WTC11 (cell line): Measurements from ENCODE around the gene ROBO1. TPM values are rescaled to one million over a fixed set of nuclear protein-coding genes. Genes with fewer than 3 reads are reported as not detected.

Source experiments
- ATAC-seq: fragments of 200-7000 bp; cut with Tn5 transposase; 2 replicates; pipeline ENCODE4 v1.10.0; 2021; ENCODE audit warnings: mild to moderate bottlenecking, moderate library complexity
- CTCF ChIA-PET: fragments of 300-600 bp; sonication (Branson Sonifier 250); formaldehyde crosslinking; loops from one replicate; lab custom pipeline; 2021; ENCODE audit warnings: antibody characterized with exemption; lab: Charles Lee
- POLR2A ChIA-PET: fragments of 350-600 bp; sonication (Branson Sonifier 250); formaldehyde crosslinking; loops from one replicate; lab custom pipeline; 2021; ENCODE audit warnings: antibody characterized with exemption; lab: Charles Lee
- DNase-seq: peaks from one replicate; pipeline ENCODE4 v3.0.0; 2021; ENCODE audit warnings: low spot score
- H3K27ac Mint-ChIP-seq: 2 replicates; pipeline ENCODE4 v1.8.0; 2021; ENCODE audit warnings: mixed read lengths
- H3K27me3 Mint-ChIP-seq: 2 replicates; pipeline ENCODE4 v1.8.0; 2021; ENCODE audit warnings: low read depth, mild to moderate bottlenecking, moderate library complexity, mixed read lengths
- H3K36me3 Mint-ChIP-seq: 2 replicates; pipeline ENCODE4 v1.8.0; 2021; ENCODE audit warnings: mixed read lengths
- H3K4me1 Mint-ChIP-seq: 2 replicates; pipeline ENCODE4 v1.8.0; 2022; ENCODE audit warnings: mixed read lengths
- H3K4me3 Mint-ChIP-seq: 2 replicates; pipeline ENCODE4 v1.8.0; 2021; ENCODE audit warnings: mild to moderate bottlenecking, moderate library complexity, mixed read lengths
- H3K9me3 Mint-ChIP-seq: 2 replicates; pipeline ENCODE4 v1.8.0; 2021; ENCODE audit warnings: mixed read lengths
- CREM ChIP-seq: sonication (generic); formaldehyde crosslinking; IDR thresholded peaks from 2 replicates; pipeline ENCODE4 v1.8.1; 2022; ENCODE audit warnings: mild to moderate bottlenecking, missing genetic modification reagents, moderate library complexity
- ELF4 ChIP-seq: sonication (generic); formaldehyde crosslinking; IDR thresholded peaks from 2 replicates; pipeline ENCODE4 v1.8.1; 2022; ENCODE audit warnings: low read depth, mild to moderate bottlenecking, moderate library complexity, missing genetic modification reagents
- HMGA2 ChIP-seq: fragments of 250-450 bp; sonication (Bioruptor Pico); IDR thresholded peaks from 2 replicates; pipeline ENCODE4 v1.4.0; 2021; ENCODE audit warnings: mild to moderate bottlenecking, moderate library complexity
- KAT7 ChIP-seq: sonication (generic); formaldehyde crosslinking; IDR thresholded peaks from 2 replicates; pipeline ENCODE4 v1.8.1; 2023; ENCODE audit warnings: missing genetic modification reagents, mild to moderate bottlenecking, borderline replicate concordance
- NFYB ChIP-seq: sonication (generic); formaldehyde crosslinking; conservative IDR thresholded peaks from 2 replicates; pipeline ENCODE4 v1.8.0; 2022; ENCODE audit warnings: low read depth, missing genetic modification reagents
- SOX15 ChIP-seq: fragments of 250-450 bp; sonication (Bioruptor Pico); IDR thresholded peaks from 2 replicates; pipeline ENCODE4 v1.9.0; 2021; ENCODE audit warnings: mild to moderate bottlenecking
- STAT6 ChIP-seq: sonication (generic); formaldehyde crosslinking; conservative IDR thresholded peaks from 2 replicates; pipeline ENCODE4 v1.8.1; 2023; ENCODE audit warnings: mild to moderate bottlenecking, low read depth, missing genetic modification reagents, moderate library complexity
- TP53 ChIP-seq: sonication (generic); formaldehyde crosslinking; IDR thresholded peaks from 2 replicates; pipeline ENCODE4 v1.8.1; 2023; ENCODE audit warnings: mild to moderate bottlenecking, missing genetic modification reagents
- ZBTB43 ChIP-seq: sonication (generic); formaldehyde crosslinking; IDR thresholded peaks from 2 replicates; pipeline ENCODE4 v1.8.1; 2023; ENCODE audit warnings: mild to moderate bottlenecking, missing genetic modification reagents
- ZMAT4 ChIP-seq: fragments of 250-450 bp; sonication (Bioruptor Pico); IDR thresholded peaks from 2 replicates; pipeline ENCODE4 v1.9.0; 2021; ENCODE audit warnings: mild to moderate bottlenecking
- total RNA-seq: library from RNA; stranded (reverse); gene quantifications from 3 replicates; pipeline ENCODE4 v1.2.3, GENCODE V29; 2021
- TF ChIP-seq, protein P1 (sequence below): sonication (generic); formaldehyde crosslinking; IDR thresholded peaks from 2 replicates; pipeline ENCODE4 v1.8.0; 2022; ENCODE audit warnings: mild to moderate bottlenecking, missing genetic modification reagents
- TF ChIP-seq, protein P2 (sequence below): fragments of 250-450 bp; sonication (Bioruptor Pico); IDR thresholded peaks from 2 replicates; pipeline ENCODE4 v1.9.0; 2021; ENCODE audit warnings: mild to moderate bottlenecking, borderline replicate concordance
- TF ChIP-seq, protein P3 (sequence below): sonication (generic); formaldehyde crosslinking; IDR thresholded peaks from 2 replicates; pipeline ENCODE4 v1.8.0; 2023; ENCODE audit warnings: missing genetic modification reagents

ROBO1 gene
- total RNA-seq, 1 experiment from 2014 or later = 90.9 TPM

DNA sequence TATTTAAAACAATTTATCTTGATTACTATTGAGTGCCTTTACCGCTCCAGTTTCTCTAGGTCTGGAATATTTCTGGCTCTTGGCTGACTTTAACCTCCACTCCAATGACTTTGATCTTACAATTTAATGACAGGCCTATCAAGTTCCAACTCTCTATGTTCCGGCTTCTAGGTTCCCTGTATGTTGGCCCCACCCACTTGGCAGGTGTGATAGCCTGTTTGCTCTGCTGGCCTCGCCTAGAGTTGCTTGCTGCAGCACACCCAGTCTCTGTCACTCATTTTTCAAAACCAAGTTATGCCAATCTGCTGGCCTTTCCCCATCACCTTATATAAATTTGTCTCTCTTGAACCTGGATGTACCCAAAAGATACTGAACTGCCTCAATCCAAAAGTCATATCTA is 428.0 kb downstream of the ROBO1 start:
- ChIA-PET CTCF (no interaction called here), POLR2A (no interaction called here)
- Mint-ChIP-seq H3K4me3 (no peak overlapping the region), H3K27me3 (no peaks in the 10 kb centered on the region), H3K9me3 (peaks cover 23% of the 10 kb centered on the region), H3K36me3 (peaks cover 23% of the 10 kb centered on the region), H3K27ac (no peak overlapping the region), H3K4me1 (peaks cover 6% of the 10 kb centered on the region; the same call in 1 of the 2 replicates)
- no peak for DNase-seq
- no peak for TF ChIP-seq SOX15 (CRISPR knock-in tag)
- no peak for TF ChIP-seq NFYB
- TF ChIP-seq HMGA2 (CRISPR knock-in tag) = no peak
- no peak for TF ChIP-seq KAT7 (CRISPR knock-in tag)
- no peak for TF ChIP-seq ZBTB43
- TF ChIP-seq CREM (CRISPR knock-in tag) = no peak
- no peak for TF ChIP-seq STAT6 (CRISPR knock-in tag)
- no peak for TF ChIP-seq TP53 (CRISPR knock-in tag)
- TF ChIP-seq, protein P1, sequence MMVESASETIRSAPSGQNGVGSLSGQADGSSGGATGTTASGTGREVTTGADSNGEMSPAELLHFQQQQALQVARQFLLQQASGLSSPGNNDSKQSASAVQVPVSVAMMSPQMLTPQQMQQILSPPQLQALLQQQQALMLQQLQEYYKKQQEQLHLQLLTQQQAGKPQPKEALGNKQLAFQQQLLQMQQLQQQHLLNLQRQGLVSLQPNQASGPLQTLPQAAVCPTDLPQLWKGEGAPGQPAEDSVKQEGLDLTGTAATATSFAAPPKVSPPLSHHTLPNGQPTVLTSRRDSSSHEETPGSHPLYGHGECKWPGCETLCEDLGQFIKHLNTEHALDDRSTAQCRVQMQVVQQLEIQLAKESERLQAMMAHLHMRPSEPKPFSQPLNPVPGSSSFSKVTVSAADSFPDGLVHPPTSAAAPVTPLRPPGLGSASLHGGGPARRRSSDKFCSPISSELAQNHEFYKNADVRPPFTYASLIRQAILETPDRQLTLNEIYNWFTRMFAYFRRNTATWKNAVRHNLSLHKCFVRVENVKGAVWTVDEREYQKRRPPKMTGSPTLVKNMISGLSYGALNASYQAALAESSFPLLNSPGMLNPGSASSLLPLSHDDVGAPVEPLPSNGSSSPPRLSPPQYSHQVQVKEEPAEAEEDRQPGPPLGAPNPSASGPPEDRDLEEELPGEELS = no peak
- TF ChIP-seq, protein P2, sequence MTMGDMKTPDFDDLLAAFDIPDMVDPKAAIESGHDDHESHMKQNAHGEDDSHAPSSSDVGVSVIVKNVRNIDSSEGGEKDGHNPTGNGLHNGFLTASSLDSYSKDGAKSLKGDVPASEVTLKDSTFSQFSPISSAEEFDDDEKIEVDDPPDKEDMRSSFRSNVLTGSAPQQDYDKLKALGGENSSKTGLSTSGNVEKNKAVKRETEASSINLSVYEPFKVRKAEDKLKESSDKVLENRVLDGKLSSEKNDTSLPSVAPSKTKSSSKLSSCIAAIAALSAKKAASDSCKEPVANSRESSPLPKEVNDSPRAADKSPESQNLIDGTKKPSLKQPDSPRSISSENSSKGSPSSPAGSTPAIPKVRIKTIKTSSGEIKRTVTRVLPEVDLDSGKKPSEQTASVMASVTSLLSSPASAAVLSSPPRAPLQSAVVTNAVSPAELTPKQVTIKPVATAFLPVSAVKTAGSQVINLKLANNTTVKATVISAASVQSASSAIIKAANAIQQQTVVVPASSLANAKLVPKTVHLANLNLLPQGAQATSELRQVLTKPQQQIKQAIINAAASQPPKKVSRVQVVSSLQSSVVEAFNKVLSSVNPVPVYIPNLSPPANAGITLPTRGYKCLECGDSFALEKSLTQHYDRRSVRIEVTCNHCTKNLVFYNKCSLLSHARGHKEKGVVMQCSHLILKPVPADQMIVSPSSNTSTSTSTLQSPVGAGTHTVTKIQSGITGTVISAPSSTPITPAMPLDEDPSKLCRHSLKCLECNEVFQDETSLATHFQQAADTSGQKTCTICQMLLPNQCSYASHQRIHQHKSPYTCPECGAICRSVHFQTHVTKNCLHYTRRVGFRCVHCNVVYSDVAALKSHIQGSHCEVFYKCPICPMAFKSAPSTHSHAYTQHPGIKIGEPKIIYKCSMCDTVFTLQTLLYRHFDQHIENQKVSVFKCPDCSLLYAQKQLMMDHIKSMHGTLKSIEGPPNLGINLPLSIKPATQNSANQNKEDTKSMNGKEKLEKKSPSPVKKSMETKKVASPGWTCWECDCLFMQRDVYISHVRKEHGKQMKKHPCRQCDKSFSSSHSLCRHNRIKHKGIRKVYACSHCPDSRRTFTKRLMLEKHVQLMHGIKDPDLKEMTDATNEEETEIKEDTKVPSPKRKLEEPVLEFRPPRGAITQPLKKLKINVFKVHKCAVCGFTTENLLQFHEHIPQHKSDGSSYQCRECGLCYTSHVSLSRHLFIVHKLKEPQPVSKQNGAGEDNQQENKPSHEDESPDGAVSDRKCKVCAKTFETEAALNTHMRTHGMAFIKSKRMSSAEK (CRISPR knock-in tag) = no peak
- ATAC-seq = no peak

DNA sequence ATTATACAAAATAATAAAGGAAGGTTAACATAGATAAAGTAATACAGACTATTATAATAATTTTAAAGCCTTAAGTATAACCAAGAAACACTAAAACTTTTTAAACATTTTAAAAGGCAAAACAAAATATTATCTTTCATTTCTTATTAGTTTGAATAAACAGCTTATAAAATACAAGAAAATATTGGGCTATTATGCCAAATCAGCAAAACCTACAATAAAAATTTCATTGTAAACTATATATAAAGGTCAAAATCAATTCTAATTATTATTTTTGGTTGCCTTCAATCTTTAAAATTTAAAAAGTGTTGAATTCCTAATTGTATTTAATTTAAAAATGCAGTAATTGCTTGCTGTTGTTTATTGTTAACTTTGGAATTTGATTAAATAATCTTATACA is 430.0 kb downstream of the ROBO1 start:
- CTCF ChIA-PET = no interaction called here
- no peak for DNase-seq

More for the DNA sequence above, 430.0 kb downstream of the ROBO1 start:
- Mint-ChIP-seq H3K4me3 (no peak overlapping the region), H3K9me3 (peaks cover 26% of the 10 kb centered on the region), H3K27me3 (no peaks in the 10 kb centered on the region), H3K36me3 (peaks cover 23% of the 10 kb centered on the region), H3K4me1 (no peaks in the 10 kb centered on the region), H3K27ac (no peak overlapping the region)
- ATAC-seq = no peak
- TF ChIP-seq ELF4 (no peak), ZMAT4 (CRISPR knock-in tag) (no peak), STAT6 (CRISPR knock-in tag) (no peak)
- TF ChIP-seq, protein P3, sequence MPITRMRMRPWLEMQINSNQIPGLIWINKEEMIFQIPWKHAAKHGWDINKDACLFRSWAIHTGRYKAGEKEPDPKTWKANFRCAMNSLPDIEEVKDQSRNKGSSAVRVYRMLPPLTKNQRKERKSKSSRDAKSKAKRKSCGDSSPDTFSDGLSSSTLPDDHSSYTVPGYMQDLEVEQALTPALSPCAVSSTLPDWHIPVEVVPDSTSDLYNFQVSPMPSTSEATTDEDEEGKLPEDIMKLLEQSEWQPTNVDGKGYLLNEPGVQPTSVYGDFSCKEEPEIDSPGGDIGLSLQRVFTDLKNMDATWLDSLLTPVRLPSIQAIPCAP = no peak
- POLR2A ChIA-PET = no interaction called here
